ENCODE measurements around the gene CHCHD4. TPM values are rescaled to one million over a fixed set of nuclear protein-coding genes. Genes with fewer than 3 reads are reported as not detected.

Gene CHCHD4
- total RNA-seq, 1 experiment from 2014 or later: 15.3 TPM

- Mint-ChIP-seq H3K27me3 (ENCODE audit: insufficient read depth, unreplicated experiment) (no peaks in the 10 kb centered on the region), H3K36me3 (ENCODE audit: insufficient read depth, unreplicated experiment) (peaks cover 55% of the 10 kb centered on the region), H3K4me1 (ENCODE audit: low read depth, unreplicated experiment) (peaks cover 4% of the 10 kb centered on the region), H3K9me3 (ENCODE audit: unreplicated experiment) (no peaks in the 10 kb centered on the region), H3K4me3 (ENCODE audit: unreplicated experiment) (no peak overlapping the region), H3K27ac (ENCODE audit: unreplicated experiment) (no peak overlapping the region)
- H3K9me3 ChIP-seq: no peaks in the 10 kb centered on the region
- no peak for DNase-seq
- peaks cover 3% of the 10 kb centered on the region for H3K4me1 ChIP-seq
- CTCF ChIA-PET: interaction anchor here (0.6 kb wide), 1 partner anchor 275 kb away, joined by 3 read pairs; no protein-coding TSS in a partner anchor
- TF ChIP-seq CTCF (IDR thresholded peaks at IDR 0.05; ENCODE audit: insufficient read depth in 1 of 2, low read depth in 1 of 2, low read length in 1 of 2, severe bottlenecking in 1 of 2, unreplicated experiment in 1 of 2): no peak
- BruUV-seq (replicated peaks): no TSS peak
- peaks cover 2% of the 10 kb centered on the region for H3K36me3 ChIP-seq (ENCODE audit: control insufficient read depth, insufficient read depth, low read length)
- POLR2A ChIA-PET: interaction anchor here (1.5 kb wide), 1 partner anchor 29 kb away, joined by 6 read pairs; the partner anchor contains the start of genes LSM3 and XPC
- no peaks in the 10 kb centered on the region for H3K27me3 ChIP-seq (replicated peaks; ENCODE audit: control insufficient read depth, insufficient read depth, low read length)
- intact Hi-C loops (cut with micrococcal nuclease; ENCODE audit: unreplicated experiment): no loop called here
- H3K4me3 ChIP-seq (ENCODE audit: low read depth, low read length): no peak overlapping the region
Measured at GRCh38 chr3:14150078-14150477, 25.4 kb upstream of the CHCHD4 start.

- H3K4me3 Mint-ChIP-seq (ENCODE audit: unreplicated experiment): no peak overlapping the region
- peaks cover 2% of the 10 kb centered on the region for H3K36me3 ChIP-seq (ENCODE audit: control insufficient read depth, insufficient read depth, low read length)
- H3K4me1 ChIP-seq: peaks cover 19% of the 10 kb centered on the region
- ChIA-PET CTCF (no interaction called here), POLR2A (interaction anchor here (0.6 kb wide), 1 partner anchor 11 kb away, joined by 3 read pairs; no protein-coding TSS in a partner anchor)
- DNase-seq: no peak
- H3K27ac Mint-ChIP-seq (ENCODE audit: unreplicated experiment): no peak overlapping the region
- peaks cover 14% of the 10 kb centered on the region for H3K4me1 Mint-ChIP-seq (ENCODE audit: low read depth, unreplicated experiment)
- intact Hi-C loops (cut with micrococcal nuclease; ENCODE audit: unreplicated experiment): no loop called here
- no peak overlapping the region for H3K4me3 ChIP-seq (ENCODE audit: low read depth, low read length)
- no peaks in the 10 kb centered on the region for H3K27me3 Mint-ChIP-seq (ENCODE audit: insufficient read depth, unreplicated experiment)
- peaks cover 55% of the 10 kb centered on the region for H3K36me3 Mint-ChIP-seq (ENCODE audit: insufficient read depth, unreplicated experiment)
- TF ChIP-seq CTCF (IDR thresholded peaks at IDR 0.05; ENCODE audit: insufficient read depth in 1 of 2, low read depth in 1 of 2, low read length in 1 of 2, severe bottlenecking in 1 of 2, unreplicated experiment in 1 of 2): no peak
- no peaks in the 10 kb centered on the region for H3K9me3 ChIP-seq
- H3K9me3 Mint-ChIP-seq (ENCODE audit: unreplicated experiment): no peaks in the 10 kb centered on the region
- no peaks in the 10 kb centered on the region for H3K27me3 ChIP-seq (replicated peaks; ENCODE audit: control insufficient read depth, insufficient read depth, low read length)
- no TSS peak for BruUV-seq (replicated peaks)
Measured at GRCh38 chr3:14148041-14148985, 23.6 kb upstream of the CHCHD4 start.

GRCh38 chr3:14147617-14148016 is 22.9 kb upstream of the CHCHD4 start:
- no TSS peak for BruUV-seq (replicated peaks)
- no peaks in the 10 kb centered on the region for H3K27me3 ChIP-seq (replicated peaks; ENCODE audit: control insufficient read depth, insufficient read depth, low read length)
- peaks cover 26% of the 10 kb centered on the region for H3K4me1 ChIP-seq
- no peak overlapping the region for H3K27ac Mint-ChIP-seq (ENCODE audit: unreplicated experiment)
- peaks cover 2% of the 10 kb centered on the region for H3K36me3 ChIP-seq (ENCODE audit: control insufficient read depth, insufficient read depth, low read length)
- no peaks in the 10 kb centered on the region for H3K9me3 ChIP-seq
- ChIA-PET CTCF (no interaction called here), POLR2A (interaction anchor here (0.6 kb wide), 1 partner anchor 12 kb away, joined by 3 read pairs; no protein-coding TSS in a partner anchor)
- DNase-seq: no peak
- no peaks in the 10 kb centered on the region for H3K9me3 Mint-ChIP-seq (ENCODE audit: unreplicated experiment)
- peaks cover 14% of the 10 kb centered on the region for H3K4me1 Mint-ChIP-seq (ENCODE audit: low read depth, unreplicated experiment)
- no peaks in the 10 kb centered on the region for H3K27me3 Mint-ChIP-seq (ENCODE audit: insufficient read depth, unreplicated experiment)
- no peak overlapping the region for H3K4me3 Mint-ChIP-seq (ENCODE audit: unreplicated experiment)
- H3K4me3 ChIP-seq (ENCODE audit: low read depth, low read length): no peak overlapping the region
- H3K36me3 Mint-ChIP-seq (ENCODE audit: insufficient read depth, unreplicated experiment): peaks cover 50% of the 10 kb centered on the region
- TF ChIP-seq CTCF (IDR thresholded peaks at IDR 0.05; ENCODE audit: insufficient read depth in 1 of 2, low read depth in 1 of 2, low read length in 1 of 2, severe bottlenecking in 1 of 2, unreplicated experiment in 1 of 2): no peak
- intact Hi-C loops (cut with micrococcal nuclease; ENCODE audit: unreplicated experiment): no loop called here

All from Caco-2 (cell line).